COR-L47 (cell line): ENCODE data around the gene JAG2.

Source experiments
- DNase-seq: peaks from one replicate; lab custom pipeline; 2025; lab: John Stamatoyannopoulos, UW

JAG2 gene

GRCh38 chr14:105203057-105203531, 34.5 kb upstream of the JAG2 start:
- DNase-seq = peak; percentile 31

GRCh38 chr14:105201925-105202513, 33.4 kb upstream of the JAG2 start:
- DNase-seq = no peak

DNA sequence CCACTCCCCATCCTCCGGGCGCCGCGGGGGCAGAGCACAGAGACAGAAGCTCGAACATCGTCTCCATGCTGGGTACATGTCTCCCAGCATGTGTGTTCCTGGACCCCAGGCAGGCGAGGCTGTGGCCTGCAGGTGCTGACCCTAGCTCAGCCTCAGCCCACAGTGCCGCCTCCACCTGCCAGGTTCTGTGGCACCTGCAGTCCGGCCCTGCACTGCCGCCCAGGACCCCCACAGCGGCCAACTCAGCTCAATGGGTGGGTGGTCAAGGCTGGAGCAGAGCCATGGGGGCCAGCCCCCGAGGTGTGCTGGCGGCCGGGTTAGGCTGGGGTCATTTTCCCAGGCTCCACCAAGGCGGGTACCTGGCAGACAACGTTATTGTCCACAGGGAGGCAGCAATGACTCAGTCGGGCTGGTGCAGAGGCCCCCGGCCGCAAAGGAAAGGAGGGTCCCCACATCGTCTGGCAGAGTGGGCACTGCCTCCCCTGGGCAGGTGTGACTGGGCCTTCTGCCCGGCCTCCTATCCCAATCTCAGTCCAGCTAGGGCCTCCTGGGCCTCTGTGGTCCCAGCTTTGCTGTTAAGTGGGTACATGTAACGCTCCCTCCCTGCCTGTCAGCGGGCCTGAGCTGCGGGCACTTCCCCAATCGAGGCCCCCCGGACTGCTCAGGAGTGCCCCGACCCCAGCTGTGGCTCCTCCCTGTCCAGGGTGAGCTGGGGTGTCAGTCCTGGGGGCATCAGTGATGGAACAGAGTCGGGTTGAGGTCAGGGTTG, 32.8 kb upstream of the JAG2 start:
- no peak for DNase-seq

DNA sequence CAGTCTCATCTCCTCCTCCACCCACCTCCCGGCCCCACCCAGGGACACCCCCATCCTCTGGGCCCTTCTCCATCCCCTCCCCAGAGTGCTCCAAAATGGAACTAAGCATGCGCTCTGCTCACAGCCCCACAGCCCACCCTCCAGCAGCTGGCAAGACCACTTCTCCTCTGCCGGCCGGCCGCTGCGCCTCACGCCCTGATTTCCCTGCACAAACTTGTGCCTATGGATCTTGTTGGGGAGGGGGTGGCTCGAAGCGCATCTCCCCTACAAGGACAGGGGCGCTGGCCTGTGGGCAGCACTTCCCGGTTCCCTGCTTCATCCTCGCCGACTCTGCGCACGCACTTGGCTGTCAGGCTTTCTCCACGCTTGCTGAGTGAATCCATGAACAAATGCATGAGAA, 32.1 kb upstream of the JAG2 start:
- DNase-seq = no peak

GRCh38 chr14:105200074-105200473, 31.5 kb upstream of the JAG2 start:
- no peak for DNase-seq

GRCh38 chr14:105199093-105199492, 30.5 kb upstream of the JAG2 start:
- no peak for DNase-seq

GRCh38 chr14:105198588-105198987, 30.0 kb upstream of the JAG2 start:
- DNase-seq = no peak

DNA sequence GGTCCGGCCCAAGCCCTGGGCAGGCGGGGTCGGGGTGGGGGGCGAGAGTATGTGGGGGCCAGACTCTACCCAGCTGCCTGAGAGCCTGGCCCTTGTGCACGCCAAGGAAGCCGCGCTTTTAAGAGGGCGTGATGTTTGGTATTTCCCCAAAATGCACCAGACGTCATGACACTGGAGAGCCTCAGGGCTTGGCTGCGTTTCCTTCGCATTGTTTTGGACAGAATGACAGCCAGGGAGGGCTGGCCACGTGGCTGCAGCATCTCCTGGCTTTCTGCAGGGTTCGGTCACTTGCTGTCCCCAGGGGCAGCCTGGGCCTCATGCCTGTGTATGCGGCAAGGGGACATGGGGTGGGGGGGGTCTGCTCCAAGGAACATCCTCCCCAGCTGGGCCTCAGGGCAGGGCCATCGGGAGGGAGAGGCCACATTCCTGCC, 28.6 kb upstream of the JAG2 start:
- no peak for DNase-seq

GRCh38 chr14:105196265-105196960, 27.8 kb upstream of the JAG2 start:
- DNase-seq = no peak

DNA sequence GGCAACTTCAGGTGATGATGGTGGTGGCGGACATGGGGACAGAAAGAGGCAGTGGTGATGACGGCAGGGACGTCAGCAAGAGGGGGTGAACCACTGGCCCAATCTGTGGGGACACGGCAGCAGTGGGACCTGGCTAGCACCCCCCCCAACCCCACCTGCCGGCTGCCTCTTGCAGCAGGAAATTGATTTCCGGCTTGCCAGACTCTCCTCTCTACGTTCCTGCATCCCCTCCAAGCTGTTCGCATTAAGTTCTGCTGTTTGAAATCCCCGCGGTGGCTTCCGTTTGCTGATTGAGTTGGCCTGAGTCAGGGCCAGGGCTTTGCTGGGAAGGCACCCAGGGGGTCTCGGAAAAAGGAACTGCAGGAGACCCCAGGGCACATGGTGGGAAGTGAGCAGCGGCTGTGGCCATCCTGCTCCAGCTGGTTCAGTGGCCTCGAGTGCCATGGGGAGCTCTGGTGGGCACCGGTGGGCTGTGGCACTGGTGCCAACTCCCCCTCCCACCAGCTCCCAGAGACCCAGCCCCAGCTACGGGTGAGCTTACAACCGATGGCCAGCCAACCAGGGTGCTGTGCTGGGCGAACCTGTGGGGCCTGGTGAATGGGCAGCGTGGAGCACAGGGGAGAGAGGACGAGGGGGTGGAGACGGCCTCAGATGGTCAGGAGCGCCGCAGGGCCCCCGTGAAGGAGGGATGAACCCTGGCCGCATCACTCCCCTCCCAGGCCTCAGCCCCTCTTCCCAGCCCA, 27.1 kb upstream of the JAG2 start:
- DNase-seq = no peak

GRCh38 chr14:105195051-105195450, 26.5 kb upstream of the JAG2 start:
- no peak for DNase-seq

DNA sequence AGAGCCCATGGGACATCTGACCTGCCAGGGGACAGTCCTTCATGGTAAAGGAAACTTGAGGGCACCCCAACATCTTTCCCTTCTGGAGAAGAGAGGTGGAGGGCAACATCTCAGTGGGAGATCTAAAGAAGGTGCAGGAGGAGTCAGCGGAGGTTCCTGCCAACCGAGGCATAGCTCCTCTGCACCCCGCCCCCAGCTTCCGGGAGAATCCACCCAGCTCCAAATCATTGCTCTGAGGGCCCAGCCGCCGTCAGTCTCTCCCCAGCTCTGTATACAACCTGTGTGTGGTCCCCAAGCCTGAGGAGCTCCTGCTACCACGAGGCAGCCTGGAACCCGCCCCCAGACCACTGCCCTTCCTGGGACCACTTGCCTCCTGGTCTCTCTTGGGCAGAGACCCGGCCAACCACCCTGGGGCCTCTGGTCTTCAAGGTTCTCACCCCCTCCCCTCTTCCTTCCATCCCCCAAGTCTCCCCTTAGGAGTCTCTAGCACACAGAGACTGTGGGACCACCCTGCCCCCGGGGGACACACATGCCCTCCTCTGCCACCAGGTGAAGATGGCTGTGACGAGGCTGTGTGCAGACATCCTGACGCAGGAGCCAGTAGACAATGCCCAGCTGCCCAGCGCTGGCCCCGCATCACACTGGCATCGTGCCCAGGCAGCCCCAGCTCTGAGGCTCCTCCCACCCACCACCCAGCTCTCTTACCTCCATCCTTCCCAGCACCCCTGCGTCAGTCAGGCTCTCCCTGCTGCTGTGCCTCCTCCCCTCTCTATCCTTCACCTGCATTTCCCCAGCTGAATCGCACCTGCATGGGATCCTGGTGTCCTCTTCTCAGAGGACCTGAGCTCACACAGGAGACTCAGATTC, 25.6 kb upstream of the JAG2 start:
- DNase-seq = peak; percentile 98

DNA sequence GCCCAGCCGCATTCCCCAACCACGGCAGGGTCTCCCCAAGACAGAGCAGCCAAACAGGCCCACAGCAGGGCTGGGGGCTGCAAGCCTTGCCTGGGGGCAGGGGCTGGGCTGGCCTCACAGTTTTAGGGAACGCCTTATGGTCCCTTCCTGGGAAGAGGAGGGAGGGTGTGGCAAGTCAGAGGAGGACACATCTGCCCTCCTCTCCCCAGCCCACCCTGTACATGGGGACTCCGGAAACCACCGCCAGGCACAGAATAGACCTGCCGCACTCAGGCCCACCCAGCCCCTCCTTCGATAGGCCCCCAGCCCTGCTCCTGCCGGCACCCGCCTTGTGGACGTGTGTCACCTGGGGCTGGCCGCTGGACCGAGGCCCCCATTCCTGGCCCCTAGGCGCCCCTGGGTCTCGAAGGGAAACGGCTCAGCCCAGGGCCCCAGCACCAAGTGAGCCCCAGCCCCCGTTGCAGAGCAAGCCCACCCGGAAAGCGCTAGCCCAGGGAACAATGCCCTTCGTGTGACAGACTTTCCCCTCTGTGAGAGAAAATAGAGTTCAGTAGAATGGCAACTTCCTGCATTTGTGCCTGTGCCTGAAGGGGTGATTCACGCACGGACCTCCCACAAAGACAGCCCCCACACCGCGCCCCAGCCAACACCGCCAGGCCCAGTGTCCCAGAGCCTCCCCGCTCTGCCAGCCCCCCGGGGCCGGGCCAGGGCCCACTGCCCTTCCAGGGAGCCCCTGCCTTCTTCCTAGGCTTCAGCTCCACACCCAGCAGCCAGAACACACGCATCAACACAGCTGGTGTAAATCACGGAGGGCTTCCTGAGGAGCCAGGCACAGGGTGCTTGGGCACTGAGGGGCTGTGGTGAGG, 24.5 kb upstream of the JAG2 start:
- no peak for DNase-seq

GRCh38 chr14:105187935-105188524, 19.5 kb upstream of the JAG2 start:
- DNase-seq = no peak

DNA sequence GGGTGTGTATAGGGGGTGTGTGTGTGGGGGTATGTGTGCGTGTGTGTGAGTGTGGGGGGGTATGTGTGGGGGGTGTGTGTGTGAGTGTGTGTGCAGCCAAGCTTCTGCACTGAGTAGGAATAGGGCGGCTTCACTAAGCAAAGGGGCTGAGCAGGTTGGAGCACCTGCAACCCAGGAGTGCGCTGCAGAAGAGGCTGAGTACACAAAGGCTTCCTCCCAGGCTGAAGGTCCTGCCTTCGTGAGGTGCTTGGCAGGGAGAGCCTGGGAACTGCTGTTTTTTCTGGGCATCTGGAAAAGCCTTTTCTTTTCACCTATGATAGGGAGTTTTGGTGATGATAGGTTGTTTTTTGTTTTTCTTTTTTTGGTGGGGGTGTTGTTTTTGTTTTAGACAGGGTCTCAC, 18.5 kb upstream of the JAG2 start:
- no peak for DNase-seq

- DNase-seq = no peak
These were observed 17.4 kb upstream of the JAG2 start for GRCh38 chr14:105185973-105186372.

GRCh38 chr14:105185001-105185400, 16.4 kb upstream of the JAG2 start:
- no peak for DNase-seq

DNA sequence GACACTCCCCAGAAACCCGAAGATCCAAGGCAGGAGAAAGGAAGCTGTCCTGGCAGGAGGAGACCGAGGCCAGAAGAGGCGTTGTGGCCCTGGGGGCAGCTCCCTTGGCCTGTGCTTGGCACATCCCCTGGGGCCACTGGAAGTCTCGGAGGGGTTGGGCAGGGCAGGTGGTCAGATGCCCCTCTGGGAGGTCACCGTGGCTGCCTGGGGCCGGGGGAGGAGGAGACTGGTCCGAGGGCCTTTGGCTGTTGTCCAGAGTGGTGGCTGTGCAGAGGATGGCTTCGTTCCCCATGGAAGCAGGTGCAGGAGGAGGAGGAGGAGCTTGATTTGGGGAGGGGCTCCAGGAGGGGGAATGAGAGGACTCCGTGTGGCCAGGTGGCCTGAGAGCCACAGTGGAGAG, 15.9 kb upstream of the JAG2 start:
- peak; percentile 66 for DNase-seq

DNA sequence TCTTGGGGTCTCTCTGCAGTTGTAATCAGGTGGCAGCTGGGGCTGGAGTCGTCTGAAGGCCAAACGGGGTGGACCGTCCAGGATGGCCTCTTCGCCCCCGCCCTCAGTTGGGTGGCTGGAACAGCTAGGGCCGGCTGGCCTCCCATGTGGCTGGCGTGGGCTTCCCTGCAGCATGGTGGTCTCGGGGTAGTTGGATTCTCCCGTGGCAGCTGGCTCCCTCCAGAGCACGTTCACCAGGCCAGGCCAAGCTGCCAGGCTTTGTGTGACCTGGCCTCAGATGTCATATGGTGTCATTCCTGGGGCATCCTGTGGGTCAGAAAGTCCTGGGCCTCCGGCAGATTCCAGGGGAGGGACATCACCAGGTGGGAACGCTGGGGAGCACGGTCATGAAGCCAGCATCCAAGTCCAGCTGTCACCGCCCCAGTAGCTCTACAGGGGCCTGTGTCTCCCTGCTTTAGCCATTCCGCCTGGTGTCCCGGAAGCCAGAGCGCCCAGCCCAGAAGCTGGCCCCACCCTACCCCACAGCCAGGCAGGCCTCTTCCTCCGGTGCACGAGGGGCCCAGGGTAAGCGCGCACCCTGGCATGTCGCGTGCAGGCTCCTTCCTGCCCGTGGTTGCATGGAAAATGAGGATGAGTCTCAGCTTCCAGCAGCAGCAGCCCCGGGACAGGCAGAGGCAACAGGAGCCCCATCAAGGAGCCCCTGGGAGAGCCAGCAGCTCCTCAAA, 13.9 kb upstream of the JAG2 start:
- DNase-seq = no peak
